ENCODE results near the gene PAGE2. TPM values are rescaled to one million over a fixed set of nuclear protein-coding genes. Genes with fewer than 3 reads are reported as not detected.

Gene PAGE2
- polyA plus RNA-seq, 1 donor from 2014 or later: not detected

DNA sequence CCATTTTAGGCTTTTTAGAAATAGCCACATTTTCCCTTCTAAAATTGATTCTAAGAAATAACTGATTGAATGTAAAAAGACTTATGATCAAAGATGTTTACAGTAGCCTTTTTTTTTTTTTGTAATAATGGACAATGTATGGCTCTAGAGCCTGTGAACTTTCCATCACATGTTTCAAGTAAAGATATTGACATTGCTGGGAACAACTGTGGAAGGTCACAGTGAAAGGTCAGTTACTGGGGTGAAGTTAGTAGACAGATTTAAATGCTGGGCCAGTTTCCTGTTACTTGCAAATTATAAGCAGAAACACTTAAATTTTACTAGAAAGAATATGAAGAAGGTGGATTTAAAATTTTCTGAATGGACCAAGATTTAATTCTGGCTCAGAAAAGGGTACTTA is 18.4 kb downstream of the PAGE2 start:
- Histone ChIP-seq H3K9me3 (ENCODE audit: low read length) (no peaks in the 10 kb centered on the region), H3K9ac (ENCODE audit: low read length) (no peak overlapping the region), H2AFZ (ENCODE audit: low read depth, low read length) (no peak overlapping the region), H3K27ac (ENCODE audit: low read length) (no peak overlapping the region), H3K27me3 (ENCODE audit: insufficient read depth, low read depth, low read length) (no peaks in the 10 kb centered on the region), H3K9me2 (ENCODE audit: insufficient read depth, low read length) (no peaks in the 10 kb centered on the region), H3K79me2 (replicated peaks; ENCODE audit: insufficient read depth, low read length) (no peaks in the 10 kb centered on the region), H3K36me3 (ENCODE audit: insufficient read depth, low read length) (no peaks in the 10 kb centered on the region), H4K20me1 (ENCODE audit: insufficient read depth) (no peaks in the 10 kb centered on the region), H3K4me3 (ENCODE audit: low read length) (no peak overlapping the region), H3K4me2 (ENCODE audit: low read length) (no peak overlapping the region), H3F3A (ENCODE audit: insufficient read depth, low read length, poor library complexity, severe bottlenecking) (no peaks in the 10 kb centered on the region)
- no peak for TF ChIP-seq POLR2AphosphoS5 (IDR thresholded peaks at IDR 0.05)
- TF ChIP-seq, protein P1, sequence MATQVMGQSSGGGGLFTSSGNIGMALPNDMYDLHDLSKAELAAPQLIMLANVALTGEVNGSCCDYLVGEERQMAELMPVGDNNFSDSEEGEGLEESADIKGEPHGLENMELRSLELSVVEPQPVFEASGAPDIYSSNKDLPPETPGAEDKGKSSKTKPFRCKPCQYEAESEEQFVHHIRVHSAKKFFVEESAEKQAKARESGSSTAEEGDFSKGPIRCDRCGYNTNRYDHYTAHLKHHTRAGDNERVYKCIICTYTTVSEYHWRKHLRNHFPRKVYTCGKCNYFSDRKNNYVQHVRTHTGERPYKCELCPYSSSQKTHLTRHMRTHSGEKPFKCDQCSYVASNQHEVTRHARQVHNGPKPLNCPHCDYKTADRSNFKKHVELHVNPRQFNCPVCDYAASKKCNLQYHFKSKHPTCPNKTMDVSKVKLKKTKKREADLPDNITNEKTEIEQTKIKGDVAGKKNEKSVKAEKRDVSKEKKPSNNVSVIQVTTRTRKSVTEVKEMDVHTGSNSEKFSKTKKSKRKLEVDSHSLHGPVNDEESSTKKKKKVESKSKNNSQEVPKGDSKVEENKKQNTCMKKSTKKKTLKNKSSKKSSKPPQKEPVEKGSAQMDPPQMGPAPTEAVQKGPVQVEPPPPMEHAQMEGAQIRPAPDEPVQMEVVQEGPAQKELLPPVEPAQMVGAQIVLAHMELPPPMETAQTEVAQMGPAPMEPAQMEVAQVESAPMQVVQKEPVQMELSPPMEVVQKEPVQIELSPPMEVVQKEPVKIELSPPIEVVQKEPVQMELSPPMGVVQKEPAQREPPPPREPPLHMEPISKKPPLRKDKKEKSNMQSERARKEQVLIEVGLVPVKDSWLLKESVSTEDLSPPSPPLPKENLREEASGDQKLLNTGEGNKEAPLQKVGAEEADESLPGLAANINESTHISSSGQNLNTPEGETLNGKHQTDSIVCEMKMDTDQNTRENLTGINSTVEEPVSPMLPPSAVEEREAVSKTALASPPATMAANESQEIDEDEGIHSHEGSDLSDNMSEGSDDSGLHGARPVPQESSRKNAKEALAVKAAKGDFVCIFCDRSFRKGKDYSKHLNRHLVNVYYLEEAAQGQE (IDR thresholded peaks at IDR 0.05; ENCODE audit: borderline replicate concordance): no peak
- no peak for TF ChIP-seq SMC3 (conservative IDR thresholded peaks at IDR 0.05; ENCODE audit: poor library complexity)
- no peak for TF ChIP-seq MXI1 (conservative IDR thresholded peaks at IDR 0.05; ENCODE audit: poor library complexity, severe bottlenecking)
- no peak for TF ChIP-seq CTCF (IDR thresholded peaks at IDR 0.05; ENCODE audit: poor library complexity, severe bottlenecking)
- TF ChIP-seq RAD21 (conservative IDR thresholded peaks at IDR 0.05): no peak
- TF ChIP-seq EZH2 (IDR thresholded peaks at IDR 0.05; ENCODE audit: borderline replicate concordance, insufficient read depth, low read length, poor library complexity, severe bottlenecking): no peak
- TF ChIP-seq EP300 (conservative IDR thresholded peaks at IDR 0.05; ENCODE audit: poor library complexity, severe bottlenecking): no peak
- no peak for TF ChIP-seq TAF1 (IDR thresholded peaks at IDR 0.05; ENCODE audit: low read depth)

GRCh38 chrX:55107911-55108310 is 19.1 kb downstream of the PAGE2 start:
- H3F3A ChIP-seq (ENCODE audit: insufficient read depth, low read length, poor library complexity, severe bottlenecking): no peaks in the 10 kb centered on the region
- H3K27me3 ChIP-seq (ENCODE audit: insufficient read depth, low read depth, low read length): no peaks in the 10 kb centered on the region
- H3K36me3 ChIP-seq (ENCODE audit: insufficient read depth, low read length): no peaks in the 10 kb centered on the region
- H3K9me3 ChIP-seq (ENCODE audit: low read length): no peaks in the 10 kb centered on the region
- no peaks in the 10 kb centered on the region for H3K79me2 ChIP-seq (replicated peaks; ENCODE audit: insufficient read depth, low read length)
- no peaks in the 10 kb centered on the region for H3K9me2 ChIP-seq (ENCODE audit: insufficient read depth, low read length)
- no peak overlapping the region for H3K27ac ChIP-seq (ENCODE audit: low read length)
- H3K9ac ChIP-seq (ENCODE audit: low read length): no peak overlapping the region
- H4K20me1 ChIP-seq (ENCODE audit: insufficient read depth): no peaks in the 10 kb centered on the region
- H3K4me2 ChIP-seq (ENCODE audit: low read length): no peak overlapping the region
- TF ChIP-seq SMC3 (conservative IDR thresholded peaks at IDR 0.05; ENCODE audit: poor library complexity) (no peak), RAD21 (conservative IDR thresholded peaks at IDR 0.05) (no peak), EZH2 (IDR thresholded peaks at IDR 0.05; ENCODE audit: borderline replicate concordance, insufficient read depth, low read length, poor library complexity, severe bottlenecking) (no peak), EP300 (conservative IDR thresholded peaks at IDR 0.05; ENCODE audit: poor library complexity, severe bottlenecking) (no peak), TAF1 (IDR thresholded peaks at IDR 0.05; ENCODE audit: low read depth) (no peak), MXI1 (conservative IDR thresholded peaks at IDR 0.05; ENCODE audit: poor library complexity, severe bottlenecking) (no peak), POLR2AphosphoS5 (IDR thresholded peaks at IDR 0.05) (no peak), CTCF (IDR thresholded peaks at IDR 0.05; ENCODE audit: poor library complexity, severe bottlenecking) (no peak)
- TF ChIP-seq, protein P1 (IDR thresholded peaks at IDR 0.05; ENCODE audit: borderline replicate concordance): no peak
- no peak overlapping the region for H2AFZ ChIP-seq (ENCODE audit: low read depth, low read length)
- no peak overlapping the region for H3K4me3 ChIP-seq (ENCODE audit: low read length)

Measured in neural cell (in vitro differentiated cells).